Activated B cell treated with CpG ODN at 0.5 μM for 24 hours (primary cell): ENCODE data around the gene THSD4. TPM values are rescaled to one million over a fixed set of nuclear protein-coding genes. Genes with fewer than 3 reads are reported as not detected.

ENCODE experiments used
- ATAC-seq: fragments of 200-7000 bp; cut with Tn5 transposase; one replicate; pipeline ENCODE4 v1.10.0; 2021; ENCODE audit warnings: low read depth, mild to moderate bottlenecking, moderate library complexity
- CTCF ChIA-PET: fragments of 350-600 bp; sonication (Branson Sonifier 250); formaldehyde crosslinking; loops from one replicate; lab custom pipeline; 2021; ENCODE audit warnings: antibody characterized with exemption; lab: Charles Lee
- POLR2A ChIA-PET: fragments of 350-600 bp; sonication (Branson Sonifier 250); formaldehyde crosslinking; loops from one replicate; lab custom pipeline; 2021; ENCODE audit warnings: antibody characterized with exemption; lab: Charles Lee
- DNase-seq: peaks from one replicate; pipeline ENCODE4 v3.0.0; 2022
- H3K27ac Mint-ChIP-seq: one replicate; pipeline ENCODE4 v1.8.0; 2020; ENCODE audit warnings: mixed read lengths
- H3K27me3 Mint-ChIP-seq: one replicate; pipeline ENCODE4 v1.8.0; 2021; ENCODE audit warnings: mixed read lengths
- H3K36me3 Mint-ChIP-seq: one replicate; pipeline ENCODE4 v1.8.0; 2021; ENCODE audit warnings: low read depth, mixed read lengths
- H3K4me1 Mint-ChIP-seq: one replicate; pipeline ENCODE4 v1.8.0; 2021; ENCODE audit warnings: mixed read lengths
- H3K4me3 Mint-ChIP-seq: one replicate; pipeline ENCODE4 v1.8.0; 2020; ENCODE audit warnings: mild to moderate bottlenecking, mixed read lengths
- H3K9me3 Mint-ChIP-seq: one replicate; pipeline ENCODE4 v1.8.0; 2020; ENCODE audit warnings: mixed read lengths
- CTCF ChIP-seq: fragments of 200-600 bp; IDR thresholded peaks from one replicate; pipeline ENCODE4 v1.8.0; 2022; ENCODE audit warnings: antibody characterized with exemption, mild to moderate bottlenecking
- intact Hi-C: fragments of 100-400 bp; cut with micrococcal nuclease; formaldehyde crosslinking; loops from one replicate; pipeline ENCODE4 v1.15.1; 2024
- total RNA-seq: library from RNA; stranded (reverse); gene quantifications from 2 replicates; pipeline ENCODE4 v1.2.3, GENCODE V29; 2022

Gene THSD4
- total RNA-seq, 1 donor from 2014 or later = not detected

GRCh38 chr15:71755092-71755970, 640.1 kb downstream of the THSD4 start:
- TF ChIP-seq CTCF = no peak
- Mint-ChIP-seq H3K9me3 (peaks cover 4% of the 10 kb centered on the region), H3K36me3 (no peaks in the 10 kb centered on the region), H3K4me1 (no peaks in the 10 kb centered on the region), H3K27ac (no peak overlapping the region), H3K27me3 (peaks cover 16% of the 10 kb centered on the region), H3K4me3 (no peak overlapping the region)
- ChIA-PET CTCF (no interaction called here), POLR2A (no interaction called here)
- intact Hi-C loops = no loop called here
- DNase-seq (no peak), ATAC-seq (no peak)

DNA sequence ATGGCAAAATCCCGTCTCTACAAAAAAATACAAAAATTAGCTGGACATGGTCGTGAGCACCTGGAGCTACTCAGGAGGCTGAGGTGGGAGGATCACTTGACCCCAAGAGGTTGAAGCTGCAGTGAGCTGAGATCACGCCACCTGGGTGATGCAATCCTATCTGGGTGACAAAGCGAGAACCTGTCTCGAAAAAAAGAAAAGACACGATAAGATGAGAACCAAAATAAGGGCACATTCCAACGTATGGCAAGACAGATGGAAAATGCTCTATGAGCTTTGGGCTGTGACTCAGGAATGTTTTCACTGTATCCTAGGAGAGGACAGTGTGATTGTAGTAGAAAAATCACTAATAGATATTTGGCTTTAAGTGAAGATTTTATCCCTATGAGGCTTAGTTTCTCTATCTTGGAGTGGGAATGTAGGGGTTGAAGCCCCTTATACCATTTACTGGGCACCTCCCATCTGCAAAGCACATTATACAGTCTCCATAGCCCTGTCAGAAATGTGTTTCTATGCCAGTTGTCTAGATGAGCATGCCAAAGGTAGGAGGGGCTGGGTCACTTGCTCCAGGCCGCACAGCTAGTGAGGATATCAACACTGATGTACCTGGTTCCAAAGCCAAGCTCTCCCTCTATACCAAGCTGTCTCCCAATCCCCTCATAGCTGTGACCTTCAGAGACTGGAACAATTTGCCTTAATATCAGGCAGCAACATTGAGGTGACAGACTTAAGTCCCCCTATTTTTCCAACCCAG, 641.5 kb downstream of the THSD4 start:
- H3K9me3 Mint-ChIP-seq = peaks cover 12% of the 10 kb centered on the region
- ChIA-PET POLR2A (no interaction called here), CTCF (interaction anchor here (0.8 kb wide), 1 partner anchor 14 kb away, joined by 3 read pairs; no protein-coding TSS in a partner anchor)
- H3K36me3 Mint-ChIP-seq = no peaks in the 10 kb centered on the region
- H3K27me3 Mint-ChIP-seq = peaks cover 14% of the 10 kb centered on the region
- ATAC-seq (no peak), DNase-seq (no peak)
- H3K4me1 Mint-ChIP-seq = no peaks in the 10 kb centered on the region
- H3K4me3 Mint-ChIP-seq = no peak overlapping the region
- no peak overlapping the region for H3K27ac Mint-ChIP-seq
- TF ChIP-seq CTCF = no peak
- intact Hi-C loops = no loop called here

DNA sequence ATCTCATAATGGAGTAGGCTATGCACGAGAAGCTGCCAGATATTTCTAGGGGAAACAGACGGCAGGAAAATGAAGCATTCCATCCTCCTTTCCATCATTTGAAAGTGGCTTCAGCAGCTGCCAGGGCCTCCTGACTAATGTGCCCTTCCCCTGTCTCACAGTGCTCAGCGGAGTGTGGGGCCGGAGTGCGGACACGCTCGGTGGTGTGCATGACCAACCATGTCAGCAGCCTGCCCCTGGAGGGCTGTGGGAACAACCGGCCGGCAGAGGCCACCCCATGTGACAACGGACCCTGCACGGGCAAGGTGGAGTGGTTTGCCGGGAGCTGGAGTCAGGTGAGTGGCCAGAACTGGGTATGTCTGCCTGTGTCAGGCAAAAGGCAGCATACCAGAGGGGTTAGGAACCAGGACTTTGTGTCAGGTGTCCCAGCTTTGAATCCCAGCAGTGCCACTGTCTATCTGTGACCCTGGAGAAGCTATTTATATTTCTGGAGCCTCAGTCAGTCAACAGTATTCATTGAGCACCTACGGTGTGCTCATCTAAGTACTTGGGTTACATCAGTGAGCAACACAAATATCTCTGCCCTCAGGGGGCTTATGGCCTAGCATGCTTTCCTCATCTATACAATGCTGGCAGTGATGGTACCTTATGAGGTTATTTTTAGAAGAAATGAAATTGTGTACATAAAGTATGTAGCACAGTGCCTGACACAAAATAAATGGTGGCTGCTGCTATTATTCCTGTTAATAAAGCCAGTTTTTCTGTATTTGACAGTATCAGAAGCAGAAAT, 642.7 kb downstream of the THSD4 start:
- TF ChIP-seq CTCF = no peak
- H3K36me3 Mint-ChIP-seq = no peaks in the 10 kb centered on the region
- no peak overlapping the region for H3K4me3 Mint-ChIP-seq
- H3K4me1 Mint-ChIP-seq = no peaks in the 10 kb centered on the region
- intact Hi-C loops = no loop called here
- H3K27ac Mint-ChIP-seq = no peak overlapping the region
- H3K27me3 Mint-ChIP-seq = peaks cover 10% of the 10 kb centered on the region
- ATAC-seq (no peak), DNase-seq (no peak)
- ChIA-PET POLR2A (no interaction called here), CTCF (no interaction called here)
- peaks cover 15% of the 10 kb centered on the region for H3K9me3 Mint-ChIP-seq

GRCh38 chr15:71758711-71759110, 643.4 kb downstream of the THSD4 start:
- DNase-seq (no peak), ATAC-seq (no peak)
- Mint-ChIP-seq H3K9me3 (peaks cover 15% of the 10 kb centered on the region), H3K27me3 (peaks cover 10% of the 10 kb centered on the region), H3K36me3 (no peaks in the 10 kb centered on the region), H3K4me3 (no peak overlapping the region), H3K27ac (no peak overlapping the region), H3K4me1 (no peaks in the 10 kb centered on the region)
- TF ChIP-seq CTCF = no peak
- CTCF ChIA-PET = interaction anchor here (1.0 kb wide), 1 partner anchor 13 kb away, joined by 5 read pairs; no protein-coding TSS in a partner anchor
- POLR2A ChIA-PET = no interaction called here
- intact Hi-C loops = no loop called here
